PC-3 (cell line): ENCODE data around the gene COMMD6.

Experiments
- CTCF ChIP-seq: fragments of 300-600 bp; sonication (generic); conservative IDR thresholded peaks from 2 replicates; pipeline ENCODE4 v1.5.1; 2017; ENCODE audit warnings: antibody characterized with exemption, low read depth, mild to moderate bottlenecking, low read length
- EZH2 ChIP-seq: fragments of 300-600 bp; sonication (generic); IDR thresholded peaks from one replicate; pipeline ENCODE4 v1.6.1; 2017; ENCODE audit warnings: antibody characterized with exemption, mild to moderate bottlenecking, low read length; ENCODE audit not compliant: unreplicated experiment
- EZH2phosphoT487 ChIP-seq: fragments of 300-600 bp; sonication (generic); IDR thresholded peaks from 2 replicates; pipeline ENCODE4 v1.6.1; 2018; ENCODE audit warnings: mild to moderate bottlenecking, antibody characterized with exemption, low read length, borderline replicate concordance

- no peak for TF ChIP-seq CTCF
- no peak for TF ChIP-seq EZH2phosphoT487
- TF ChIP-seq EZH2, result no peak
Measured at GRCh38 chr13:75581874-75582640, 44.4 kb upstream of the COMMD6 start.
